Activated T-helper 17 cell treated with anti-CD3 and anti-CD28 coated beads, Interleukin-2, amount 50 U/mL, for 72 hours (primary cell): ENCODE measurements around the gene GRK7. TPM values are rescaled to one million over a fixed set of nuclear protein-coding genes. Genes with fewer than 3 reads are reported as not detected.

Source experiments
- ATAC-seq: fragments of 150-1000 bp; cut with Tn5 transposase; replicated peaks from 2 replicates; pipeline ENCODE4 v1.10.0; 2021; ENCODE audit warnings: mild to moderate bottlenecking, moderate library complexity
- H3K27ac Mint-ChIP-seq: one replicate; pipeline ENCODE4 v1.8.0; 2022; ENCODE audit warnings: mixed read lengths
- H3K27me3 Mint-ChIP-seq: one replicate; pipeline ENCODE4 v1.8.0; 2022; ENCODE audit warnings: mixed read lengths
- H3K36me3 Mint-ChIP-seq: one replicate; pipeline ENCODE4 v1.8.0; 2022; ENCODE audit warnings: low read depth, mild to moderate bottlenecking, mixed read lengths
- H3K4me1 Mint-ChIP-seq: one replicate; pipeline ENCODE4 v1.8.0; 2022; ENCODE audit warnings: mixed read lengths
- H3K4me3 Mint-ChIP-seq: one replicate; pipeline ENCODE4 v1.8.0; 2022; ENCODE audit warnings: mild to moderate bottlenecking, mixed read lengths
- H3K9me3 Mint-ChIP-seq: one replicate; pipeline ENCODE4 v1.8.0; 2022; ENCODE audit warnings: mixed read lengths
- total RNA-seq, 2 donors: library from RNA; stranded (reverse); gene quantifications; one replicate each; pipeline ENCODE4 v1.2.3, GENCODE V29; 2022

The GRK7 gene
- total RNA-seq, 2 donors from 2014 or later, result 0.09 TPM; not detected in 1

- H3K4me1 Mint-ChIP-seq, result no peaks in the 10 kb centered on the region
- H3K27me3 Mint-ChIP-seq, result peaks cover 9% of the 10 kb centered on the region
- H3K4me3 Mint-ChIP-seq, result no peak overlapping the region
- H3K36me3 Mint-ChIP-seq, result no peaks in the 10 kb centered on the region
- no peak for ATAC-seq
- H3K9me3 Mint-ChIP-seq, result peaks cover 3% of the 10 kb centered on the region
- no peak overlapping the region for H3K27ac Mint-ChIP-seq
Measured at GRCh38 chr3:141812084-141812483, 48.9 kb downstream of the GRK7 start.

GRCh38 chr3:141812586-141812985 lies 49.4 kb downstream of the GRK7 start:
- Mint-ChIP-seq H3K36me3 (no peaks in the 10 kb centered on the region), H3K27ac (no peak overlapping the region), H3K4me3 (no peak overlapping the region), H3K27me3 (peaks cover 9% of the 10 kb centered on the region), H3K9me3 (peaks cover 3% of the 10 kb centered on the region), H3K4me1 (no peaks in the 10 kb centered on the region)
- ATAC-seq, result no peak

Other genes with a start within 250 kb of the GRK7 start
- gene RNF7, start 25.1 kb upstream of the GRK7 start, total RNA-seq, result 10 to 100 TPM; 55.5 to 80.2 TPM
- gene ATP1B3, start 113.2 kb downstream of the GRK7 start, total RNA-seq, result 100 to 1,000 TPM in 1 of 2 donors, 10 to 100 TPM in 1; 93.6 to 194 TPM